GM19043 (cell line): Measurements from ENCODE around the gene GPC4.

ENCODE experiments used
- ATAC-seq: cut with Tn5 transposase; IDR thresholded peaks from one replicate; pipeline ENCODE4 v1.9.1; 2021; ENCODE audit warnings: low read depth; ENCODE audit not compliant: unreplicated experiment

GPC4 gene

DNA sequence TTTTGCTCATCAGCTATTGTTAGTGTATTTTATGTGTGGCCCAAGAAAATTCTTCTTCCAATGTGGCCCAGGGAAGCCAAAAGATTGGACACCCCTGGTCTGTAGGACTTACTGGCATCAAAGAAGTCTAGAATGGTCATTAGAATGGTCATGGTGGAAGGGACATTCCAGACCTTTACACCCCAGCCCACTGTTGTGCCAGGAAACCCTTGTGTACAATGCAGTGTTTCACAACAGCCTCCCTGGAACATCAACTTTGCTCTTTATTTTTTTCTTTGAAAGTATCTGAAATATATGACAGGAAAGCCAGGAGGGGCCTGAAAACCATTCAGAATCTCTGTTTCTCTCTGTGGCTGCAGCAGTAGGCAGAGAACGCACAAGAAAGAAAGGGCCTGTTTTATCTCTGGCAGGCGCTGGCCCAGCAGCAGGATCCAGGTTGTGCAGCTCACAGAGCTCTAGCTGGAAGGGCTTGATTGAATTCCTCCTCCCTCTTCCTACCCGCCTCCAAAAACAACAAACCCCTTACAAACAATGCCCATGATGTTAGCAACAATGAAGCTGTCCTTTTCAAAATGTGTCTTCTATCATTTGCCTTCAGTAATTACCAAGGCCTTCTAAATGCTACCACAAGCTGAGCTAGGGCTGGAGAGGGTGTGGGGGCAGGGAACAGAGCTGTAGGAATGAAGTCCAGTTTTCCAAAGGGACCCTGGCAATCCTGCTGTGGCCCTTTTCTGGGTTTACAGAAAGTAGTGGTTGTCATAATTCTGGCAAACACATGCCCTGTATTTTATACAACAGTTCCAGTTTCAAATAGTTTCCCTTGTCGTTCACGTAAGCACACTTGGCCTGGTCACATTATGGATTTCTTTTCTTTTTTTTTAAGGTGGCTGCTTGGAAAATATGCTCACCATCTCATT lies 164.8 kb downstream of the GPC4 start:
- ATAC-seq, result no peak
